ENCODE results near the gene TBC1D24. TPM values are rescaled to one million over a fixed set of nuclear protein-coding genes. Genes with fewer than 3 reads are reported as not detected.

TBC1D24 gene
- total and polyA plus RNA-seq, 2 donors (not counting 1 experiment from before 2014, with no cell fraction given) = 7.1 to 9.4 TPM

DNA sequence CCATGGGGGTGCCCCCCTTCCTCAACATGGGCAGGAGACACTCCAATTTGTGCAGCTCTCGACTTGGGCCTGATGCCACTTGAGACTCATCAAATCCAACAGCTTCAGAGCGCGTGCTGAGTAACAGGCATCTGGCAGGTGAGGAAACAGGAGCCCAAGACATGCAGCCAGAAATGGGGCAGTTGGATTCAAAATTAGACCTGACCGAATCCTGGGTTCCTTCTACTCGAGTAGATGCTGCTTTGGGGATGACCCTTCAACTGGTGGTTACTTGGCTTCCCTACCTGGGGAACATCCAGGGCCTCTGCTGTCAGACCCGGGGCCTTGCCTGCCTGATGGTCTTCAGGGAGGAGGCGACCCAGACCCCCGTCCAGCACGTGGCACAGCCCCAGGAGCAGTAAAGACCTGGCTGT, 4.3 kb upstream of the TBC1D24 start:
- peak overlapping the region; percentile 41 for H3K4me3 Mint-ChIP-seq
- ChIA-PET POLR2A (interaction anchor here (0.6 to 1.1 kb wide), 2 partner anchors 45 to 200 kb away, joined by 3 to 4 read pairs; no protein-coding TSS in a partner anchor), CTCF (interaction anchor here (0.6 to 1.5 kb wide), 3 partner anchors 40 to 56 kb away, joined by 3 to 5 read pairs (median 3); no protein-coding TSS in a partner anchor)
- H3K4me1 Mint-ChIP-seq = peaks cover 42% of the 10 kb centered on the region
- Histone ChIP-seq H3K9me3 (ENCODE audit: control extremely low read depth in 1 of 3, control insufficient read depth in 2 of 3, insufficient read depth in 1 of 3, low read length in 2 of 3) (no peaks in the 10 kb centered on the region), H4K20me1 (ENCODE audit: control insufficient read depth, insufficient read depth, low read length, poor library complexity, severe bottlenecking) (peaks cover 36% of the 10 kb centered on the region), H3K27ac (ENCODE audit: low read length in 2 of 2) (no peak overlapping the region), H3K4me3 (ENCODE audit: control extremely low read depth in 1 of 5, extremely low read depth in 1 of 5, insufficient read depth in 1 of 5, low read depth in 2 of 5, low read length in 4 of 5) (no peak overlapping the region), H3K27me3 (replicated peaks in 1 of 4; ENCODE audit: control extremely low read depth in 1 of 4, control insufficient read depth in 3 of 4, insufficient read depth in 4 of 4, low read length in 3 of 4) (peaks cover 0 to 53% (median 33%) of the 10 kb centered on the region in 4 experiments), H3K9ac (ENCODE audit: low read length) (no peak overlapping the region), H3K4me1 (ENCODE audit: control insufficient read depth in 2 of 2, insufficient read depth in 2 of 2, low read length in 2 of 2) (peaks cover 60 to 68% of the 10 kb centered on the region in 2 donors), H2AFZ (ENCODE audit: insufficient read depth, low read depth, low read length, poor library complexity, severe bottlenecking) (no peak overlapping the region), H3K79me2 (ENCODE audit: control insufficient read depth, insufficient read depth, low read length) (peaks cover 5% of the 10 kb centered on the region), H3K36me3 (replicated peaks in 1 of 2; ENCODE audit: control extremely low read depth in 1 of 2, control insufficient read depth in 1 of 2, extremely low read depth in 1 of 2, insufficient read depth in 2 of 2, low read length in 1 of 2) (no peaks in the 10 kb centered on the region), H3K4me2 (replicated peaks; ENCODE audit: low read depth, low read length, poor library complexity, severe bottlenecking) (peak overlapping the region; percentile 76)
- H3K27me3 Mint-ChIP-seq = peaks cover 22% of the 10 kb centered on the region
- TF ChIP-seq, protein P1, sequence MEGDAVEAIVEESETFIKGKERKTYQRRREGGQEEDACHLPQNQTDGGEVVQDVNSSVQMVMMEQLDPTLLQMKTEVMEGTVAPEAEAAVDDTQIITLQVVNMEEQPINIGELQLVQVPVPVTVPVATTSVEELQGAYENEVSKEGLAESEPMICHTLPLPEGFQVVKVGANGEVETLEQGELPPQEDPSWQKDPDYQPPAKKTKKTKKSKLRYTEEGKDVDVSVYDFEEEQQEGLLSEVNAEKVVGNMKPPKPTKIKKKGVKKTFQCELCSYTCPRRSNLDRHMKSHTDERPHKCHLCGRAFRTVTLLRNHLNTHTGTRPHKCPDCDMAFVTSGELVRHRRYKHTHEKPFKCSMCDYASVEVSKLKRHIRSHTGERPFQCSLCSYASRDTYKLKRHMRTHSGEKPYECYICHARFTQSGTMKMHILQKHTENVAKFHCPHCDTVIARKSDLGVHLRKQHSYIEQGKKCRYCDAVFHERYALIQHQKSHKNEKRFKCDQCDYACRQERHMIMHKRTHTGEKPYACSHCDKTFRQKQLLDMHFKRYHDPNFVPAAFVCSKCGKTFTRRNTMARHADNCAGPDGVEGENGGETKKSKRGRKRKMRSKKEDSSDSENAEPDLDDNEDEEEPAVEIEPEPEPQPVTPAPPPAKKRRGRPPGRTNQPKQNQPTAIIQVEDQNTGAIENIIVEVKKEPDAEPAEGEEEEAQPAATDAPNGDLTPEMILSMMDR (IDR thresholded peaks at IDR 0.05) = no peak
- no peak for TF ChIP-seq EZH2 (IDR thresholded peaks at IDR 0.05; ENCODE audit: borderline replicate concordance, insufficient read depth, low read depth, low read length, poor library complexity, severe bottlenecking)
- H3K9me3 Mint-ChIP-seq (ENCODE audit: insufficient read depth) = no peaks in the 10 kb centered on the region
- WGBS (ENCODE audit: insufficient coverage) = 43% methylated on average over 9 of the region's 9 CpGs
- no peak for ATAC-seq (ENCODE audit: low read depth)
- no peak overlapping the region for H3K27ac Mint-ChIP-seq
- DNase-seq = peak; percentile 34
- intact Hi-C loops (cut with micrococcal nuclease) = no loop called here

DNA sequence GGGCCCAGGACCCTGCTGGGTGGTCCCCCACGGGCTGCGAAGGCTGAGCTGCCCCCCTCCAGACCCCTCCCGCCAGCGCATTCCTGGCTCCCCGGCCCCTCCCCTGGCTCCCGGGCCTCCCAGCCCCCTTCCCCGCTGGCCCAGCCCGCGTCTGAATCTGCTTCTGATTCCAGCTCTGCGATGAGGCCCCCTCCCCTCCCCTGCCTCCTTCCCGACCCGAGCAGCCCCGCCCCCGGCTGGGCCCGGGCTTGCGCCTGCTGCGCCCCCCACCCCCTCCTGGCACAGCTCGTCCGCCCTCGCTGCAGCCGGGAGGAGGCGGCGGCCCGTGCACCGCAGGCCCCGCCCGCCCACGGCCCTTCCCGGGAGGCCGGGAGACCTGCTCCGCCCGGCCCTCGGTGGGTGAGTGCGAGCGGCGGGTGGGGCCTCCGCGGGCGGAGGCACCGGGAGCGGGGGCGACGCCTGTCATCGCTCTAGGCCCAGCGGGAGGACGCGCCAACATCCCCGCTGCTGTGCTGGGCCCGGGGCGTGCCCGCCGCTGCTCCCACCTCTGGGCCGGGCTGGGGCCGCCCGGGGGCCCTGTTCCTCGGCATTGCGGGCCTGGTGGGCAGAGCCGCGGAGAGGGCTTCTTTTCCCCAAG, 3.8 kb upstream of the TBC1D24 start, which contains the start of gene NTN3:
NTN3 (plus strand) TSS at position 282 of the 637 bp plus-strand sequence. CDS start 405 bp downstream, outside the sequence.
- DNase-seq (no peak), ATAC-seq (ENCODE audit: low read depth) (no peak)
- ChIA-PET POLR2A (interaction anchor here (1.1 kb wide), 1 partner anchor 45 kb away, joined by 4 read pairs; no protein-coding TSS in a partner anchor), CTCF (interaction anchor here (1.5 kb wide), 2 partner anchors 16 to 41 kb away, joined by 3 to 4 read pairs; no protein-coding TSS in a partner anchor)
- no peaks in the 10 kb centered on the region for H3K9me3 Mint-ChIP-seq (ENCODE audit: insufficient read depth)
- Histone ChIP-seq H3K4me1 (ENCODE audit: control insufficient read depth in 2 of 2, insufficient read depth in 2 of 2, low read length in 2 of 2) (peaks cover 66 to 74% of the 10 kb centered on the region in 2 donors), H3K4me2 (replicated peaks; ENCODE audit: low read depth, low read length, poor library complexity, severe bottlenecking) (peak within 1 kb of the TSS; percentile 76), H3K27ac (ENCODE audit: low read length in 2 of 2) (no peak within 1 kb of the TSS), H3K27me3 (replicated peaks in 1 of 4; ENCODE audit: control extremely low read depth in 1 of 4, control insufficient read depth in 3 of 4, insufficient read depth in 4 of 4, low read length in 3 of 4) (peaks cover 0 to 53% (median 33%) of the 10 kb centered on the region in 4 experiments), H2AFZ (ENCODE audit: insufficient read depth, low read depth, low read length, poor library complexity, severe bottlenecking) (peak within 1 kb of the TSS; percentile 16), H3K79me2 (ENCODE audit: control insufficient read depth, insufficient read depth, low read length) (peaks cover 10% of the 10 kb centered on the region), H3K36me3 (replicated peaks in 1 of 2; ENCODE audit: control extremely low read depth in 1 of 2, control insufficient read depth in 1 of 2, extremely low read depth in 1 of 2, insufficient read depth in 2 of 2, low read length in 1 of 2) (no peaks in the 10 kb centered on the region), H3K4me3 (ENCODE audit: control extremely low read depth in 1 of 5, extremely low read depth in 1 of 5, insufficient read depth in 1 of 5, low read depth in 2 of 5, low read length in 4 of 5) (peak within 1 kb of the TSS in 1 of 5 experiments; percentile 29), H4K20me1 (ENCODE audit: control insufficient read depth, insufficient read depth, low read length, poor library complexity, severe bottlenecking) (peaks cover 36% of the 10 kb centered on the region), H3K9me3 (ENCODE audit: control extremely low read depth in 1 of 3, control insufficient read depth in 2 of 3, insufficient read depth in 1 of 3, low read length in 2 of 3) (no peaks in the 10 kb centered on the region), H3K9ac (ENCODE audit: low read length) (no peak within 1 kb of the TSS)
- WGBS (ENCODE audit: insufficient coverage) = under 1% methylated on average over 48 of the region's 59 CpGs
- H3K27ac Mint-ChIP-seq = no peak within 1 kb of the TSS
- TF ChIP-seq, protein P1 (IDR thresholded peaks at IDR 0.05) = no peak
- peak; percentile 24 for TF ChIP-seq EZH2 (IDR thresholded peaks at IDR 0.05; ENCODE audit: borderline replicate concordance, insufficient read depth, low read depth, low read length, poor library complexity, severe bottlenecking)
- H3K4me1 Mint-ChIP-seq = peaks cover 46% of the 10 kb centered on the region
- peaks cover 22% of the 10 kb centered on the region for H3K27me3 Mint-ChIP-seq
- peak within 1 kb of the TSS; percentile 41 for H3K4me3 Mint-ChIP-seq
- intact Hi-C loops (cut with micrococcal nuclease) = no loop called here

All from B cell (primary cell).